ENCODE measurements around the gene CYB561A3.

CYB561A3 gene

DNA sequence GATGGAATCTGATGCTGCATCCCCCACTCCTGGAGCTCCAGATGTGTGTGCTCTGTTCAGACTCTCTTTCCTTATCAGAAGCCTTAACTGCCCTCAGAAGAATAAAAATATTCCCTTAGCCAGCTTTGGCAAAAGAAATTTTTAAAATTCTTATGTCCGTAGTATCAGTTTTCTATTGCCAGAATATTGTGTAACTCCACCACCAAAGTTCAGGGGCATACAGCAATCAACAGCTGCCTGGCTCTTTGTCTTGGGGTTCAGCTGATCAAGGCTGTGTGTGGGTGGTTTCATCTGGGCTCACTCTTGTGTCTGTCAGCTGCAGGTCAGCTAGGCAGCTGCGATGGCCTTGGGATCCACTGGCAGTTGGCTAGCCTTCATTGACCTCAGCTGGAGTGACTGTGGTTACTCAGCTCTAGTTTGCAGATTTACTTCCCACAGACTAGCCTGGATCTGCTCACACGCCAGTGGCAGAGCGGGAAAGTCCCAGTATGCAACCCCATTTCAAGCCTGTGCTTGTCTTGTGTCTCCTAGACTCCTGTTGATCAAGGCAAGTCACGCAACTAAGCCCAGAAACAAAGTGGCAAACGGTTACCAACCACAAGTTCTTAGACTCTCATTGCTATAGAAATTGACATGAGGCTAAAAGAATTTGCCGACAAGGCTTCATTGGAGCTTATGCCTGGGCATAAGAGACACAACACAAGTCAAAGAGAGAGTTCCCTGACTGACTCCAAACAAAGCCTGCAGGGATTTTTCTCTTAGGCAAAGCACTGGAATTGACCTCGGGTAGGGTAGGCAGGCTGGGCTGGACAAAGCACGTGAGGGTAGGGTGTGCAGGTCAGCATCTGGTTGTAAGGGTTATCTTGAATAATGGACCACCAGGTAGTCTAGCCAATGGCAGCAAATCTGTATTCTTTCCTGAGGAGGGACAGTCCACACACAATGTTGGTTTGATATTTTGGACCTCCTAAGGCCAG lies 8.0 kb upstream of the CYB561A3 start:
- DNase-seq (ENCODE audit: low spot score): no peak

DNA sequence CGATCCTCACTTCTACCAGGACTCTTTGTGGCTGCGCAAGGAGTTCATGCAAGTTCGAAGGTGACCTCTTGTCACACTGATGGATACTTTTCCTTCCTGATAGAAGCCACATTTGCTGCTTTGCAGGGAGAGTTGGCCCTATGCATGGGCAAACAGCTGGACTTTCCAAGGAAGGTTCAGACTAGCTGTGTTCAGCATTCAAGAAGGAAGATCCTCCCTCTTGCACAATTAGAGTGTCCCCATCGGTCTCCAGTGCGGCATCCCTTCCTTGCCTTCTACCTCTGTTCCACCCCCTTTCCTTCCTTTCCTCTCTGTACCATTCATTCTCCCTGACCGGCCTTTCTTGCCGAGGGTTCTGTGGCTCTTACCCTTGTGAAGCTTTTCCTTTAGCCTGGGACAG lies 7.0 kb upstream of the CYB561A3 start:
- no peak for DNase-seq (ENCODE audit: low spot score)

- no peak for DNase-seq (ENCODE audit: low spot score)
Measured at GRCh38 chr11:61367406-61367805, 5.7 kb upstream of the CYB561A3 start.

DNA sequence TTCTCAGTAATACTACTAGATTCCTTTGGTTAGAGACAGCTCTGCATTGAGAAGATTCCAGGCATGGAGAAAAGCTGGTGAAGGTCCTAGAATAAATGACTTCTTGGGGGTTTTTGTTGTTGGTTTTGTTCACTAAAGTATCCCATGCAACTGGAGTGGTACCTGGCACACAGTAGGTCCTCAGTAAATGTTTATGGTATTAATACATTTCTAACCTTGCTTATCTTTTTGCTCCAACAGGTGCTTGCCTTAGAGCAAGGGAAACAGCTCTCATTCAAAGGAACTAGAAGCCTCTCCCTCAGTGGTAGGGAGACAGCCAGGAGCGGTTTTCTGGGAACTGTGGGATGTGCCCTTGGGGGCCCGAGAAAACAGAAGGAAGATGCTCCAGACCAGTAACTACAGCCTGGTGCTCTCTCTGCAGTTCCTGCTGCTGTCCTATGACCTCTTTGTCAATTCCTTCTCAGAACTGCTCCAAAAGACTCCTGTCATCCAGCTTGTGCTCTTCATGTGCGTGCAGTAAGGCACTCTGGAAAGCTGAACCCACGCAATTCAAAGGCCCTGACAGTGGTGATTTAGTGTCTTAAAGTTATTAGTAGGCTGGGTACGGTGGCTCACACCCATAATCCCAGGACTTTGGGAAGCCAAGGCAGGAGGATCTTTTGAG lies 2.5 kb upstream of the CYB561A3 start:
- no peak for DNase-seq (ENCODE audit: low spot score)

GRCh38 chr11:61362542-61362875 lies 827 bp upstream of the CYB561A3 start:
- DNase-seq (ENCODE audit: low spot score): peak; percentile 64

- DNase-seq (ENCODE audit: low spot score): no peak
Measured at GRCh38 chr11:61361237-61361740, 393 bp downstream of the CYB561A3 start.

DNA sequence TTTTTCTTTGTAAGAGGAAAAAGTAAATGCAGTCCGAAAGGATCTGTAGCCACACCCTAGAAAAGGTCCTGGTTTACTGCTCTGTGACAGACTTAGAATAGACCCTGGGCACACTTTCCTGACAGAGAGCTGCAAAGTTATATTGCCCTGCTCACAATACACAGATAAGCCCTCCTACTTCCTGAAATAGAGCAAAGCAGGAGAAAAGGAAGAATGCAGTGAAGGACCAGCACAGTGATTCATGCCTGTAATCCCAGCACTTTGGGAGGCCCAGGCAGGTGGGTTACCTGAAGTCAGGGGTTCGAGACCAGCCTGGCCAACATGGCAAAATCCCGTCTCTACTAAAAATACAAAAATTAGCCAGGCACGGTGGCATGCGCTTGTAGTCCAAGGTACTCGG lies 2.2 kb downstream of the CYB561A3 start:
- DNase-seq (ENCODE audit: low spot score): peak; percentile 26

DNA sequence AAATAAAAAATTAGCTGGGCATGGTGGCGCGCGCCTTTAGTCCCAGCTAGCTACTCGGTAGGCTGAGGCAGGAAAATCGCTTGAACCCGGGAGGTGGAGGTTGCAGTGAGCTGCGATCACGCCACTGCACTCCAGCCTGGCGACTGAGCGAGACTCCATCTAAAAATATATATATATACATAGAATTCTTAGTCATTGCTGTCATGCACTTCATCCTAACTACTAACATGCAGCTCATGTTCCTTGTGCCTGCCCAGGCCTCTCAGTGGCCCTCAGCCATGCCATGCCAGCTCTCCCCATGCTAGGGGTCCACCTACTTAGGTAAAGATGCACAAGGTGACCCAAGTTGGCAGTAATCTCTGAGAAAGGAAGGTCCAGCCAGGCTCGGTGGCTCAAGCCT lies 3.1 kb downstream of the CYB561A3 start:
- DNase-seq (ENCODE audit: low spot score): no peak

DNA sequence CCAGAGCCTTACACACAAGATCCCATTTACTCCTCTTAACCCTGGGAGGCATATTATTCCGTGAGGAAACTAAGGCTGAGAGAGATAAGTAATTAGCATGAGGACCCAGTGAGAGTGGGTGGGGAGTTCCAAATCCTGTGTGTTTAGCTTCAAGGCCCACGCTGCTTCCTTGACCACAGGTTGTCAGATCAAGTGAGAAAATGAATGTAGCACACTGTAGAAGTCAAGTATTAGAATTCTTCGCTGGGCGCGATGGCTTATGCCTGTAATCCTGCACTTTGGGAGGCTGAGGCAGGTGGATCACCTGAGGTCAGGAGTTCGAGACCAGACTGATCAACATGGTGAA lies 3.8 kb downstream of the CYB561A3 start:
- no peak for DNase-seq (ENCODE audit: low spot score)

GRCh38 chr11:61357233-61357893 lies 4.3 kb downstream of the CYB561A3 start:
- DNase-seq (ENCODE audit: low spot score): peak; percentile 94

GRCh38 chr11:61356706-61357105 lies 5.0 kb downstream of the CYB561A3 start:
- DNase-seq (ENCODE audit: low spot score): peak; percentile 55

DNA sequence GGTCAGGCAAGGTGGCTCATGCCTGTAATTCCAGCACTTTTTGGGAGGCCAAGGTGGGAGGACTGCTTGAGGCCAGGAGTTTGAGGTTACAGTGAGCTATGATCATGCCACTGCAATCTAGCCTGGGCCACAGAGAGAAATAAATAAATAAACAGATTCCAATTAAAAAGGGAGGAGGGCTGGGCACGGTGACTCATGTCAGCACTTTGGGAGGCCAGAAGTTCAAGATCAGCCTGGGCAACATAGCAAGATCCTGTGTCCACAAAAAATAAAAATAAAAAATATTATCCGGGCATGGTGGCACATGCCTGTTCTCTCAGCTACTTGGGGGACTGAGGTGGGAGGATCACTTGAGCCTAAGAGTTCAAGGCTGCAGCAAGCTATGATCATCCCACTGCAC lies 7.5 kb downstream of the CYB561A3 start:
- DNase-seq (ENCODE audit: low spot score): no peak

- DNase-seq (ENCODE audit: low spot score): no peak
Measured at GRCh38 chr11:61353131-61354067, 8.3 kb downstream of the CYB561A3 start.

DNA sequence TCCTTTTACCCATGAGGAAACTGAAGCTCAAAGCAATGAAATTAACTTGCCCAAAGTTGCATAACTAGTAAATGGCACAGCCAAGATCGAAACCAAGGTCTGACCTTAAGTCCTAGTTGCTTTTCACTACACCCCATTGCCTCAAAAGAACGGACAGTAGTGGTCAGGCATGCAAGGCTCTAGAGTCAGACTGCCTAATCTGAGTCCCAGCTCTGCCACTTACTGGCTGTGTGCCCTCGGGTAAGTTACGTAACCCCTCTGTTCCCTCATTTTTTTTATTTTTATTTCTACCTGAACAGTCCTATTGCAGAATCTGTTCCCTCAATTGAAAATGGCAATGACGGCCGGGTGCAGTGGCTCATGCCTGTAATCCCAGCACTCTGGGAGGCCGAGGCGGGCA lies 9.6 kb downstream of the CYB561A3 start:
- no peak for DNase-seq (ENCODE audit: low spot score)

DNA sequence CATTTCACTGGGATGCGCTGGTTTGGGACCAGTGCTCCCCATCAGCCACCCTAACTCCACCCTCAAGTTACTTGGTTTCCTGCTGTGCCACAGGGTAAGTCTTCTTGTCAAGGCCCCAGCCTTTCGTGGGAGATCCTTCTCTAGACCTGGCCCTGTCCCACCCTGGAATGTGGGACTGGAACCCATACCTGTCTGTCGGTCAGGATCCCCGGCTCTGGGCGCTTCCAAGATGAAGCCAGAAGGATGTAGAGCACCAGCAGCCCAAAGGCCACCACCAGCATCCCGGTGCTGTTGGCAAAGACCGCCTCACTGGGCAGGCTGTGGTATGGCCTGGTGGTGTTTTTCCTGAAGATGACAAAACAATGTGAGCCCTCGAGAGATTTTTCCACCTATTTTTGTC lies 10.9 kb downstream of the CYB561A3 start:
- DNase-seq (ENCODE audit: low spot score): no peak

DNA sequence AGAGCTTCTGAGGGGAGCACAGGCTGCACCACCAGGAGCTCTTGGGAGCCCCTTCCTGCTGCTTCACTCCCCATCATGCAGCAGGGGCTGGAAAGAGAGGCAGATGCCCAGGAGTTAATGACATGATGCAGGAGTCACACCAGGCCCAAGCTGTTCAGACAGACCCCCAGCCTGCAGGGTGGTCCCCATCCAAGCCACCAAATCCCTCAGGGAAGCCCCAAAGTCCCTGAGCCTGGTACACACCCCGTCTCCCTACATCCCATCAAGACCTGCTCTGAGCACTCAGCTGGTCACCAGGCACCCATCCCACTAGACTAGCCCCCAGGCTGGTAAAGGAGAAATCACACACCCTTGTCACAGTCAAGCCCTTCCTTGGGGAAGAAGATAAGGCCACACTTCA lies 11.3 kb downstream of the CYB561A3 start:
- no peak for DNase-seq (ENCODE audit: low spot score)

- DNase-seq (ENCODE audit: low spot score): no peak
Measured at GRCh38 chr11:61349916-61350315, 11.8 kb downstream of the CYB561A3 start.

DNA sequence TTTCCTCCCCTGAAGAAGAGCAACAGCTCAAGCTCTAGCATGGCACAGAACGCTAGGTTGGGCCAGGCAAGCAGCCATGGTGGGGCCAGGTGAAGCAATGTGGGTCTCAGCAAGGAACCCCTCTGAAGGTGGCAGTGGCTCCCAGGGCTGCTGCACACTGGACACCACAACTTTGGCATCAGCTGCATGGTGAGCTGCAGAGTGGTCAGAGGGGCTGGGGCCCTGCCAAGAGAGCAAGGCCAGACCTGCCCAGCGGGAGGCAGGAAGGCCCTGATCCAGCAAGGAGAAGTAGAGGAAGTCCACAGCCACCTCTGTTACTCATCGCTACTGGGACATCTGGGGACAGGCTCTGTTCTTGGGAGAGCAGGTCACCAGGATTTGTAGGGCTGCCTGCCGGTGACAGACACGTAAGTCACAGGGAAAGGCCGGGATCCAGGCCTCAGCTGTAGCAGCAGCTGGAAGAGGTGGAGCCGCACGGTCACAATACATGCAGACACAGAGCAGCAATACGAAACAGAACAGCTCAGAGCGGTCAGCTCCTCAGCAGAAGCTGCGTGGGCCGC lies 12.4 kb downstream of the CYB561A3 start:
- DNase-seq (ENCODE audit: low spot score): no peak

GRCh38 chr11:61347916-61348461 lies 13.7 kb downstream of the CYB561A3 start:
- no peak for DNase-seq (ENCODE audit: low spot score)

DNA sequence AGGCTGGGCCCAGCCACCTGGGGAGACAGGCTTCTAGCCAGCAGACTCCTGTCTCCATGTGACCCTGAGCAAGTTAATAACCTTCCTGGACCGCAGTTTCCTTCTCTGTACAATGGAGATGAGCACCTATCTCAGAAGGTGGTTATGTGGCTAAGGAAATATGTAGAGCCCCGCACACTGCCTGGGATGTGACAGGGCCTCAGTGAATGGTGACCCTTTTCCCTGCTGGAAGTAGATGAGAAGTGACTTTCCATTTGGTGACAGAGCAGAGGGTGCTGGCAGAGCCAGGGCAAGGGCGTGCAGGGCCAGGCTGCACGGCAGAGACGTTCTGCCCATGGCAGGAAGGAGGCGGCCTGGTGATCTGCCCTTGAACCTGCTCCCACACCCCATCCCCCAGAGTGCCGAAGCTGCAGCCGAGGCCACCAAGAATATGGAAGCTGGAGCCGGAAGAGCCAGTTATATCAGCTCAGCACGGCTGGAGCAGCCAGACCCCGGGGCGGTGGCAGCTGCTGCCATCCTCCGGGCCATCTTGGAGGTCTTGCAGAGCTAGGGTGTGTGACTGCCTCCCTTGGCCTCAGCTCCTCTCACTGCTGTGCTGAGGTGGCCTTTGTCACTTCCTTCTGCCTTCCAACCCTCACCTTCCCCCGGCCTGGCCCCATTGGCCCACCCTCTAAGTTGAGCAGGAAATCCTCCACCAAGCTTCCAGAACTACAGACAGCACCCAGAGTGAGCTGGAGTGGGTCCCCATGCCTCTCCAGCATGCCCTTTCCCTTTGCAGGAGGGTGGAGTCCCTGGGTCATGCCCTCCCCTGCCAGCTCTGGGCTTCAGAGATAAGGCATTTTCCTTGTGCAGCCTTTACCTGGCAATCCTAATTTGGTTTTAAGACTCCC lies 15.5 kb downstream of the CYB561A3 start:
- no peak for DNase-seq (ENCODE audit: low spot score)
